Measurements from ENCODE around the gene NOL4L.

GRCh38 chr20:32477594-32478512, 107.3 kb downstream of the NOL4L start:
- TF ChIP-seq EP300 (IDR thresholded peaks at IDR 0.05) = no peak
- TF ChIP-seq, protein P1, sequence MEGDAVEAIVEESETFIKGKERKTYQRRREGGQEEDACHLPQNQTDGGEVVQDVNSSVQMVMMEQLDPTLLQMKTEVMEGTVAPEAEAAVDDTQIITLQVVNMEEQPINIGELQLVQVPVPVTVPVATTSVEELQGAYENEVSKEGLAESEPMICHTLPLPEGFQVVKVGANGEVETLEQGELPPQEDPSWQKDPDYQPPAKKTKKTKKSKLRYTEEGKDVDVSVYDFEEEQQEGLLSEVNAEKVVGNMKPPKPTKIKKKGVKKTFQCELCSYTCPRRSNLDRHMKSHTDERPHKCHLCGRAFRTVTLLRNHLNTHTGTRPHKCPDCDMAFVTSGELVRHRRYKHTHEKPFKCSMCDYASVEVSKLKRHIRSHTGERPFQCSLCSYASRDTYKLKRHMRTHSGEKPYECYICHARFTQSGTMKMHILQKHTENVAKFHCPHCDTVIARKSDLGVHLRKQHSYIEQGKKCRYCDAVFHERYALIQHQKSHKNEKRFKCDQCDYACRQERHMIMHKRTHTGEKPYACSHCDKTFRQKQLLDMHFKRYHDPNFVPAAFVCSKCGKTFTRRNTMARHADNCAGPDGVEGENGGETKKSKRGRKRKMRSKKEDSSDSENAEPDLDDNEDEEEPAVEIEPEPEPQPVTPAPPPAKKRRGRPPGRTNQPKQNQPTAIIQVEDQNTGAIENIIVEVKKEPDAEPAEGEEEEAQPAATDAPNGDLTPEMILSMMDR (IDR thresholded peaks at IDR 0.05) = no peak
- no peak for TF ChIP-seq POLR2A (IDR thresholded peaks at IDR 0.05)
